HepG2 (cell line): ENCODE results near the gene GSTK1. TPM values are rescaled to one million over a fixed set of nuclear protein-coding genes. Genes with fewer than 3 reads are reported as not detected.
A peak's percentile ranks its signal among the peaks of the same experiment; 100 is the strongest.

ENCODE experiments used
- BRCA1 ChIP-seq: sonication (generic); formaldehyde crosslinking; IDR thresholded peaks from 2 replicates; pipeline ENCODE4 v1.4.0; 2020; ENCODE audit warnings: missing genetic modification reagents
- ETS1 ChIP-seq: sonication (generic); formaldehyde crosslinking; IDR thresholded peaks from 2 replicates; pipeline ENCODE4 v1.4.0; 2020; ENCODE audit warnings: missing genetic modification reagents
- KAT8 ChIP-seq: IDR thresholded peaks from 2 replicates; pipeline ENCODE4 v1.6.1; 2016; ENCODE audit warnings: missing genetic modification reagents, missing compliant biosample characterization
- RARG ChIP-seq: sonication (generic); formaldehyde crosslinking; IDR thresholded peaks from 2 replicates; pipeline ENCODE4 v1.4.0; 2020; ENCODE audit warnings: low read depth, mild to moderate bottlenecking, missing genetic modification reagents
- RBAK ChIP-seq: sonication (generic); formaldehyde crosslinking; IDR thresholded peaks from 2 replicates; pipeline ENCODE4 v1.5.1; 2020; ENCODE audit warnings: mild to moderate bottlenecking, missing genetic modification reagents
- SIX1 ChIP-seq: sonication (generic); formaldehyde crosslinking; IDR thresholded peaks from 2 replicates; pipeline ENCODE4 v1.4.0; 2020; ENCODE audit warnings: missing genetic modification reagents, borderline replicate concordance
- SPEN ChIP-seq: sonication (generic); formaldehyde crosslinking; IDR thresholded peaks from 2 replicates; pipeline ENCODE4 v1.5.1; 2020; ENCODE audit warnings: low read depth, mild to moderate bottlenecking, missing genetic modification reagents
- TEAD2 ChIP-seq: sonication (generic); formaldehyde crosslinking; IDR thresholded peaks from 2 replicates; pipeline ENCODE4 v1.9.0; 2021; ENCODE audit warnings: missing genetic modification reagents
- ZBTB25 ChIP-seq: IDR thresholded peaks from 2 replicates; pipeline ENCODE4 v1.6.1; 2018; ENCODE audit warnings: missing genetic modification reagents
- ZBTB43 ChIP-seq: sonication (generic); formaldehyde crosslinking; conservative IDR thresholded peaks from 2 replicates; pipeline ENCODE4 v1.4.0; 2020; ENCODE audit warnings: missing genetic modification reagents
- ZHX2 ChIP-seq, 2 experiments: sonication (generic) in 1 of 2; formaldehyde crosslinking in 1 of 2; IDR thresholded peaks; 2 replicates each; pipeline versions ENCODE4 v1.6.1 to v1.9.0; 2014 to 2022; ENCODE audit warnings: antibody characterized with exemption in 1 of 2, borderline replicate concordance in 1 of 2, inconsistent platforms in 1 of 2, low read depth in 1 of 2, missing genetic modification reagents in 1 of 2
- ZNF205 ChIP-seq: IDR thresholded peaks from 2 replicates; pipeline ENCODE4 v1.6.1; 2018; ENCODE audit warnings: missing biosample characterization, missing genetic modification reagents
- ZNF441 ChIP-seq: sonication (generic); formaldehyde crosslinking; IDR thresholded peaks from 2 replicates; pipeline ENCODE4 v1.7.0; 2021; ENCODE audit warnings: missing genetic modification reagents, borderline replicate concordance
- ZNF543 ChIP-seq: sonication (generic); formaldehyde crosslinking; IDR thresholded peaks from 2 replicates; pipeline ENCODE4 v1.4.0; 2020; ENCODE audit warnings: mild to moderate bottlenecking, missing genetic modification reagents
- ZNF552 ChIP-seq: sonication (generic); formaldehyde crosslinking; IDR thresholded peaks from 2 replicates; pipeline ENCODE4 v1.9.0; 2022; ENCODE audit warnings: missing genetic modification reagents, mild to moderate bottlenecking, borderline replicate concordance
- polyA plus RNA-seq, 8 experiments: library from polyadenylated mRNA; depleted of rRNA in 3 of 8; stranded (reverse) in 7 of 8; unstranded in 1 of 8; fragments of >200 nt; fragmentation: Illumina TruSeq in 4 of 8; extraction: Trizol in 4 of 8; gene quantifications; 2 replicates each; pipeline versions ENCODE4 v1.2.1 to v1.2.3, GENCODE V29; 2011 to 2016; ENCODE audit warnings: low read depth in 4 of 8, missing spikeins in 1 of 8, mixed read lengths in 1 of 8; ENCODE audit not compliant: insufficient read depth in 1 of 8
- total RNA-seq, 5 experiments: library from RNA; depleted of rRNA; stranded (reverse); fragments of >200 nt; fragmentation: Illumina TruSeq; extraction: Trizol; gene quantifications; 2 replicates each; pipeline ENCODE4 v1.2.3, GENCODE V29; 2016; ENCODE audit warnings: low read depth in 1 of 5
- TF ChIP-seq, protein P1 (sequence below): sonication (generic); formaldehyde crosslinking; IDR thresholded peaks from 2 replicates; pipeline ENCODE4 v1.5.0; 2020; ENCODE audit warnings: missing genetic modification reagents

Gene GSTK1
- total and polyA plus RNA-seq, 2 of the 13 experiments (the other 11 are each of a cell fraction or from before 2014, with no cell fraction given): 64.6 to 92.1 TPM

DNA sequence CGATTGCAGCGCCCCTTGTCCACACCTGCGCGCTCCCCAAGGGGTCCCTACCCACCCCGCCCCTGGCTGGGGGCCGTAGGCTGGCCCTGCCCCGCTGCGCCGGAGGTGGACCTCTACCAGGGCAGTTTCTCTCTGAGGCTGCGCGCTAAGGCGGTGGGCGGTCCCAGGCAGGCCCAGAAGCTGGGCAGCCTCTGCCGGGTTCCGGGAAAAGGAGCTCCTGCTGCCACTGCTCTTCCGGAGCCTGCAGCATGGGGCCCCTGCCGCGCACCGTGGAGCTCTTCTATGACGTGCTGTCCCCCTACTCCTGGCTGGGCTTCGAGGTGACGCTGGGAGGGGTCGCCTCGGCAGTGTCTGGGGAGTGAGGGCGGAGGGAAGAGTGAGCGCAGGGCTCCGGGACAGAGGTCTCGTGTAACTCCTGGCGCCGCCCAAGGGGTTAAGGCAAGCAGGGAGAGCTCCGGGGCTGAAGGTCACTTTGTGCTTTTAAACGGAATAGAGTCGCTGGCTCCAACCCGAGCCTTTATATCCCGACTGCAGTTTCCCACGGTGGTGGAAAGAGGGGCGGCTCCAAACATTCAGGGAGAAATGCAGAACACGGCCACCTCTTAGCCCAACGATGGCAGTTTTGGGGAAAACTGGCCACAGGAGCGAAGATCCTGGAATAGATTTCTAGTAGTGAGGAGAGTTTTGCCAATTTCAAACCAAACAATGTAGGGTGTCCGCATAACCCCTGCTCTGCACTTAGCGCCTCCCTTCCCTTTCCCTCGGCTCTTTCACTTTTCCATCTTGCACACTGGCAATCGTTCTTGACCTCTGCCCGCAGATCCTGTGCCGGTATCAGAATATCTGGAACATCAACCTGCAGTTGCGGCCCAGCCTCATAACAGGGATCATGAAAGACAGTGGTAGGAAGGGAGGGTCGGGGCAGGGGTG lies at the start of gene GSTK1 (continued):
- peak; percentile 75; the same call in 1 of the 2 replicates for TF ChIP-seq ZNF205 (CRISPR knock-in tag)
- peak; percentile 76 for TF ChIP-seq SPEN (CRISPR knock-in tag)
- no peak for TF ChIP-seq RARG (CRISPR knock-in tag)
- peak; percentile 74; the same call in 1 of the 2 replicates for TF ChIP-seq ZNF441
- TF ChIP-seq SIX1 (CRISPR knock-in tag): no peak
- no peak for TF ChIP-seq BRCA1 (CRISPR knock-in tag)
- TF ChIP-seq RBAK: no peak
- no peak for TF ChIP-seq ETS1
- TF ChIP-seq ZNF543 (CRISPR knock-in tag): peak; percentile 64; the same call in 1 of the 2 replicates
- no peak; the same call in 1 of the 2 replicates for TF ChIP-seq ZBTB43 (CRISPR knock-in tag)
- TF ChIP-seq TEAD2 (CRISPR knock-in tag): no peak
- peak; percentile 63; the same call in 1 of the 2 replicates for TF ChIP-seq ZBTB25
- 0 out of 2 replicates have a peak, but pooled peaks have one; percentile 40 for TF ChIP-seq ZNF552 (CRISPR knock-in tag)
- TF ChIP-seq KAT8: peak; percentile 94
- TF ChIP-seq ZHX2 (IDR thresholded peaks at IDR 0.05; ENCODE audit: low read depth): 0 out of 2 replicates have a peak, but pooled peaks have one; percentile 17
- TF ChIP-seq ZHX2 (CRISPR knock-in tag; IDR thresholded peaks at IDR 0.05; ENCODE audit: borderline replicate concordance): no peak
- TF ChIP-seq, protein P1, sequence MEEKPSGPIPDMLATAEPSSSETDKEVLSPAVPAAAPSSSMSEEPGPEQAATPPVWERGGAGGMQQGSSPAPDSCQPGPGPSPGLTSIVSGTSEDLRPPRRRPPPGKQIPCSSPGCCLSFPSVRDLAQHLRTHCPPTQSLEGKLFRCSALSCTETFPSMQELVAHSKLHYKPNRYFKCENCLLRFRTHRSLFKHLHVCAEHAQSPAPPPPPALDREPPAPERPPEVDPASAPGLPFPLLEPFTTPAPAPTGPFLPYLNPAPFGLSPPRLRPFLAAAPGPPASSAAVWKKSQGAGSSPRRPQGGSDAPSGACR: peak; percentile 65; the same call in 1 of the 2 replicates
